GM12873 (cell line): Measurements from ENCODE around the gene FRMD3.

ENCODE experiments used
- TF ChIP-seq, protein P1 (sequence below): IDR thresholded peaks from 2 replicates; pipeline ENCODE4 v1.5.1; 2012; ENCODE audit warnings: low read depth, mild to moderate bottlenecking, moderate library complexity, low read length, control low read depth; ENCODE audit not compliant: insufficient read depth; ENCODE audit errors: missing control alignments

Gene FRMD3

DNA sequence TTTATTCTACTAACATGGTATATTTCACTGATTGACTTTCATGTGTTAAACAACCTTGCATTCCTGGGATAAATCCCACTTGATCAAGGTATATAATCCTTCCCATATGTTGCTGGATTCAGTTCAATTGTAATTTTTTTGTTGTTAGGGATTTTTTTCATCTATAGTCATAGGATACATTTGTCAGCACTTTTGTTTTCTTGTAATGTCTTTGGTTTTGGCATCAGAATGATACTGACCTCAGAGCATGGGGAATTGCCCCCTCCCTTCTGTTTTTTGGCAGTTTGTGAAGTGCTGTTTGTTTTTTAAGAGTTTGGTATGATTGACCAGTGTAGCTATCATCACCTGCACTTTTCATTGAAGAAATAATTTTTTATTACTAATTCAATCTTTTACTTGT lies 298.5 kb downstream of the FRMD3 start:
- TF ChIP-seq, protein P1, sequence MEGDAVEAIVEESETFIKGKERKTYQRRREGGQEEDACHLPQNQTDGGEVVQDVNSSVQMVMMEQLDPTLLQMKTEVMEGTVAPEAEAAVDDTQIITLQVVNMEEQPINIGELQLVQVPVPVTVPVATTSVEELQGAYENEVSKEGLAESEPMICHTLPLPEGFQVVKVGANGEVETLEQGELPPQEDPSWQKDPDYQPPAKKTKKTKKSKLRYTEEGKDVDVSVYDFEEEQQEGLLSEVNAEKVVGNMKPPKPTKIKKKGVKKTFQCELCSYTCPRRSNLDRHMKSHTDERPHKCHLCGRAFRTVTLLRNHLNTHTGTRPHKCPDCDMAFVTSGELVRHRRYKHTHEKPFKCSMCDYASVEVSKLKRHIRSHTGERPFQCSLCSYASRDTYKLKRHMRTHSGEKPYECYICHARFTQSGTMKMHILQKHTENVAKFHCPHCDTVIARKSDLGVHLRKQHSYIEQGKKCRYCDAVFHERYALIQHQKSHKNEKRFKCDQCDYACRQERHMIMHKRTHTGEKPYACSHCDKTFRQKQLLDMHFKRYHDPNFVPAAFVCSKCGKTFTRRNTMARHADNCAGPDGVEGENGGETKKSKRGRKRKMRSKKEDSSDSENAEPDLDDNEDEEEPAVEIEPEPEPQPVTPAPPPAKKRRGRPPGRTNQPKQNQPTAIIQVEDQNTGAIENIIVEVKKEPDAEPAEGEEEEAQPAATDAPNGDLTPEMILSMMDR: no peak

DNA sequence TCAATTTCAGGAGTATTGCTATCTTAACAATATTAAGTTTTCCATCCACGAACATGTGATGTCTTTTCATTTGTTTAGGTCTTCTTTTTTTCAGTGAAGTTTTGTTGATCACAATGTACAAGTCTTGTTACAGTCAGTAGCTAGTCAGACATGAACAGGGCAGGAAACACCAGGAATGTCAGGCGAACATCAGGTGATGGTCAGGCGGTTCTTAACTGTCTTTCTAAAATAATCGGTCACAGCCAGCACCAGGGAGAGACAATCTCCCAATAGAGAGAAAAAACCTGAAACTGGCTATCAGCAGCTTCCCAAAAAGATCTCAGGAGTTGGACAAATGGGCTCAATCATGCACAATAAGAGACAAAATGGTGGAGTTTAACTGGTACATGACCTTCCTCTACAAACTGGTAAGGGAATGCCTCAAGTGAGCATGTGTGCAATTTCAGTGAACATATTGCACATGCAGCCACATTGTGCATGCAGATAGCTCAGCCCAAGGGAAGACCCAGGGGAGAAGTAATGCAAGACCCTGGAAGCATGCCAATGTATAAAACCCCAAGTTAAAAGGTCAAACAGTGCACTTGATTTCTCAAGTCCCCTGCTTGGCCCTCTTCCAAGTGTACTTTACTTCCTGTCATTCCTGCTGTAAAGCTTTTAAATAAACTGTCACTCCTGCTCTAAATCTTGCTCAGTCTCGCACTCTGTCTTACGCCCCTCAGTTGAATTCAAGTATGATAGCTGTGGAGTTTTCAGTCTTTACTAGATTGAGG lies 299.1 kb downstream of the FRMD3 start:
- TF ChIP-seq, protein P1: no peak

DNA sequence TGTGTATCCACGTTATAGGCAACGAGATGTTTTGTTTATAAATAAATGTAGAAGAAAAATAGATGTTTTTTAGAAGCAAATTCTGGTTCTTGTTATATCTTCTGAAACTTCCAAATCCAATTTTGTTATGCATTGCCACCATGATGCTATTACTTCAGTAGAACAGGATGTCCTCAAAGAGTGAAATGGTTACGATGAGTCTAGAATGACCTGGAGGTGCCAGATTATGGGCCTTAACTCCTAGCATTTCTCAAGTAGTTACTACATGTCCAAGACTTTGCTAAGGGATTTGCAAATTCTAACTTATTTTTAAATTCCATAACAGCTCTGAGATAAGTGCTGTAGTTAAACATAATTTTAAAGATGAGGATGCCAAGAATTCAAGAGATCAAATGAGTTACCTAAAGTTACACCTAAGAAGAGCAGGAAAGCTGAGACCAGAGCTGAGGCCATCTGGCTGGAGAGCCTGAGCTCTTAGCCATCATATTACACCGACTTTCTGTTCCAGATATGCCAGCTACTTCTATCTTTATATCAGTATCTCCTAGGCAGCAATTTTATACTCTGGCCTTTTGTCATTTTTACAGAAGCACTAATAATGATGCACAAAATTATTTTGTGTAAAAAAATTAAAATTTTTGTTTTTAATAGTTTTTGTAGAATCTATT lies 302.0 kb downstream of the FRMD3 start:
- TF ChIP-seq, protein P1: no peak

DNA sequence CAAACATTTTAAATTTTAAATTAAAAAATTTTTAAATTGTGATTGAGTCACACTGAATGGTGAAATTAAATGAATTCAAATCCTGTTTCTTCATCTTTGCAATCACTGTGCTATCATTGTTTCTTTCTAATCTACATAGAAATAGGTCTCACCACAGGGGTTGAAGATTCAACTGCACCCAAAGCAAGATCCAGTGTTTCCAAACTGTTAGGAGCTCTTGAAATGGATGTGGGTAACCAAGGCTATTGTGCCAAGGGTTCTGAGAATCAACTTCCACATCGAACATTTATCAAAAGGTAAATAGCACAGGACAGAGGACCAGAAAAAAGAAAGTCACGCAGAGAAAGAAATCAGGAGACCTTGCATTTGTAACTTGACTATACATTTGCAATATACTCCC lies 302.7 kb downstream of the FRMD3 start:
- TF ChIP-seq, protein P1: no peak

DNA sequence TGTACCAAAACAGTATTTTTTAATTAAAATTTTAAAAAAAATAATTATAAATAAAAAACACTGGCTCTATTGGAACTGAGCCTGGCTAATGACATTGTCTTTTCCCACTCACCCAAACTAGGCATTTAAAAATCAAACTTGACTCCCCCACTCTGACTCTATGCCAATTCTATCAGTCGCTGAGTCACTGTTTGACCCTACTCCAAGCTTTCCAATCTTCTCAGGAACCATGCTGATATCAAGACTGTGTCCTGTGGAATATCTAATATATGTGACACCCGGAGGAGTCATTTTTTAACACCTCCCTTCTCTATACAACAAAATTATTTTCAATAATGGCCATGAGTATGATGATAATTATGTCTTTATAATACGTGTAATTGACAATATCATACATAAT lies 303.7 kb downstream of the FRMD3 start:
- TF ChIP-seq, protein P1: no peak

DNA sequence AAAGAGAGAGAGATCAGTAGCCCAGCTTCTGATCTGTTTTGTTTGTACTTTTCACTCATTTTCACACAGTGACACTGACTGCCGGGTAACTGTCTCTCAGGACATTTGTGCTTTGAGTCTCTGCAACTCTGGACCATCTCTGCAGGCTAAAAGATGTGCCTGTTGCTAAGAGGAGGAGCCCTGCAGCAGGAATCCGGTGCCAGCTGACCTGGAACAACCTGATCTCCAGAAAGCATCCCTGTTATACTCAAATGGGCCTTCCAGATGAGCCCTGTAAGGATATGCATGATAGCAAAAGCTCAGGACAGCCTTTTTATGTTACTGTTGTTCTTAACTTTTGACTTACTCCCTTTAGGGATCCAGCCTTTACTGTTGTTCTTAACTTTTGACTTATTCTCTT lies 304.6 kb downstream of the FRMD3 start:
- TF ChIP-seq, protein P1: no peak

DNA sequence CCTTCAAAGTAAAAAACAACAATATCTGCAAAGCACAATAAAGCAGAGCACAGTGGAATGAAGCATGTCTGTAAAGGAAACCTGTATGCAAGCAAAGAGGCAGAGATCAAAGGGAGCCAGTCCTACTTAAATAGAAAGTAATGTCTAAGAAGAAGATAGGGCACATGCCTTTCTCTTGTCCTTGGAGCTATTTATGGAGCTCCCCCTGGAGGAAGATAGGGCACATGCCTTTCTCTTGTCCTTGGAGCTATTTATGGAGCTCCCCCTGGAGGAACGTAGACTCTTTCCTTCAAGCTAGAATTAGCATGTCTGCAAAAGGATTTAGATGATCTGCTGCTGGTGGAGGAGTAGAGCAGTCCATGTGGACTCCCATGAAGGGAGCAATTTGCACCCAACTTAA lies 307.2 kb downstream of the FRMD3 start:
- TF ChIP-seq, protein P1: peak; percentile 53
